Endothelial cell of umbilical vein (primary cell): ENCODE results near the gene KCNG1. TPM values are rescaled to one million over a fixed set of nuclear protein-coding genes. Genes with fewer than 3 reads are reported as not detected.

ENCODE experiments used
- BruUV-seq: library from RNA; stranded (reverse); fragments of 400-500 nt; replicated peaks from 2 replicates; lab custom pipeline; 2021; lab: Mats Ljungman, UMichigan
- CTCF ChIA-PET: fragments of 300-600, 350-600 bp; sonication (Branson Sonifier 250); formaldehyde crosslinking; loops from one replicate; lab custom pipeline; 2021; ENCODE audit warnings: antibody characterized with exemption, inconsistent platforms; lab: Charles Lee
- POLR2A ChIA-PET: fragments of 300-600, 350-600 bp; sonication (Branson Sonifier 250); formaldehyde crosslinking; loops from one replicate; lab custom pipeline; 2021; ENCODE audit warnings: antibody characterized with exemption, inconsistent platforms; lab: Charles Lee
- DNase-seq: peaks from one replicate; pipeline ENCODE4 v3.0.0-alpha.2; 2011; ENCODE audit warnings: low read depth, low spot score
- FAIRE-seq: peaks from 2 replicates; lab custom pipeline; 2011; peaks lifted over from hg19 to GRCh38; lab: Jason Lieb, UNC
- H2AFZ ChIP-seq: 2 replicates; pipeline ENCODE4 v1.6.0; 2012; ENCODE audit warnings: low read depth, low read length, control low read depth, inconsistent platforms
- H3K27ac ChIP-seq: 2 replicates; pipeline ENCODE4 v1.5.1; 2011; ENCODE audit warnings: low read depth, mild to moderate bottlenecking, control low read depth, low read length, moderate library complexity; ENCODE audit not compliant: insufficient read depth
- H3K27me3 ChIP-seq, 2 experiments: 2 replicates each; pipeline versions ENCODE4 v1.6.0 to v1.6.1; 2011; ENCODE audit warnings: low read length in 2 of 2, mixed read lengths in 1 of 2; ENCODE audit not compliant: control insufficient read depth in 2 of 2, insufficient read depth in 2 of 2
- H3K36me3 ChIP-seq, 2 experiments: 2 replicates in 1 of 2; 3 replicates in 1 of 2; pipeline ENCODE4 v1.5.1; 2011; ENCODE audit warnings: low read length in 2 of 2, mild to moderate bottlenecking in 1 of 2, moderate library complexity in 1 of 2; ENCODE audit not compliant: control insufficient read depth in 2 of 2, insufficient read depth in 2 of 2; ENCODE audit errors: extremely low read depth in 1 of 2
- H3K4me1 ChIP-seq: 3 replicates; pipeline ENCODE4 v1.5.1; 2011; ENCODE audit warnings: mild to moderate bottlenecking, low read length; ENCODE audit not compliant: control insufficient read depth, insufficient read depth; ENCODE audit errors: extremely low read depth
- H3K4me2 ChIP-seq: 2 replicates; pipeline ENCODE4 v1.6.1; 2011; ENCODE audit warnings: low read length, control low read depth, mixed read lengths; ENCODE audit not compliant: insufficient read depth
- H3K4me3 ChIP-seq, 3 experiments: fragments of 200-600 bp in 1 of 3; sonication (generic), shearing (Covaris generic) in 1 of 3; replicated peaks in 1 of 3; 2 replicates each; pipeline ENCODE4 v1.5.1; 2011 to 2016; ENCODE audit warnings: control low read depth in 3 of 3, low read length in 3 of 3, mild to moderate bottlenecking in 2 of 3, inconsistent platforms in 1 of 3, low read depth in 1 of 3, moderate library complexity in 1 of 3; ENCODE audit not compliant: insufficient read depth in 1 of 3
- H3K79me2 ChIP-seq: 2 replicates; pipeline ENCODE4 v1.6.0; 2012; ENCODE audit warnings: low read length, inconsistent platforms; ENCODE audit not compliant: control insufficient read depth, insufficient read depth
- H3K9ac ChIP-seq: replicated peaks from 2 replicates; pipeline ENCODE3; 2011; ENCODE audit warnings: low read length, control low read depth; ENCODE audit not compliant: insufficient read depth; ENCODE audit errors: extremely low read depth
- H3K9me1 ChIP-seq: replicated peaks from 3 replicates; pipeline ENCODE4 v1.6.0; 2011; ENCODE audit warnings: mild to moderate bottlenecking, low read length; ENCODE audit not compliant: control insufficient read depth, insufficient read depth; ENCODE audit errors: extremely low read depth
- H3K9me3 ChIP-seq: replicated peaks from 2 replicates; pipeline ENCODE4 v1.5.1; 2012; ENCODE audit warnings: low read length, inconsistent platforms; ENCODE audit not compliant: control insufficient read depth, insufficient read depth
- H4K20me1 ChIP-seq: replicated peaks from 2 replicates; pipeline ENCODE3; 2011; ENCODE audit warnings: mild to moderate bottlenecking, low read length; ENCODE audit not compliant: control insufficient read depth, insufficient read depth; ENCODE audit errors: extremely low read depth
- CTCF ChIP-seq, 2 donors: IDR thresholded peaks; 1 replicate in 1 of 2; 2 replicates in 1 of 2; pipeline ENCODE4 v1.5.1; 2011; ENCODE audit warnings: low read length in 2 of 2, mild to moderate bottlenecking in 2 of 2, moderate library complexity in 2 of 2, control low read depth in 1 of 2, inconsistent platforms in 1 of 2, low read depth in 1 of 2; ENCODE audit not compliant: insufficient read depth in 1 of 2; ENCODE audit errors: extremely low read depth in 1 of 2
- EZH2 ChIP-seq: IDR thresholded peaks from 2 replicates; pipeline ENCODE4 v1.6.1; 2012; ENCODE audit warnings: borderline replicate concordance, low read depth, mild to moderate bottlenecking, moderate library complexity, low read length, inconsistent platforms; ENCODE audit not compliant: severe bottlenecking
- FOS ChIP-seq: IDR thresholded peaks from 2 replicates; pipeline ENCODE4 v1.6.1; 2011; ENCODE audit warnings: mild to moderate bottlenecking, low read length, moderate library complexity, borderline replicate concordance; ENCODE audit not compliant: insufficient read depth
- GATA2 ChIP-seq: IDR thresholded peaks from 2 replicates; pipeline ENCODE4 v1.7.0; 2011; ENCODE audit warnings: low read depth, mild to moderate bottlenecking, moderate library complexity, mixed read lengths, low read length; ENCODE audit not compliant: insufficient read length, insufficient read depth
- JUN ChIP-seq: IDR thresholded peaks from 2 replicates; pipeline ENCODE4 v1.6.1; 2011; ENCODE audit warnings: borderline replicate concordance, low read depth; ENCODE audit not compliant: insufficient read length, insufficient read depth
- MAX ChIP-seq: IDR thresholded peaks from 2 replicates; pipeline ENCODE4 v1.6.1; 2011; ENCODE audit not compliant: insufficient read depth, insufficient read length
- MYC ChIP-seq: IDR thresholded peaks from one replicate; pipeline ENCODE4 v1.6.1; 2011; ENCODE audit warnings: mild to moderate bottlenecking, low read depth, low read length
- POLR2A ChIP-seq: IDR thresholded peaks from 2 replicates; pipeline ENCODE4 v1.6.1; 2012; ENCODE audit warnings: low read depth, mild to moderate bottlenecking, control low read depth, low read length
- POLR2AphosphoS5 ChIP-seq: IDR thresholded peaks from 2 replicates; pipeline ENCODE4 v1.6.1; 2012; ENCODE audit warnings: low read depth, mild to moderate bottlenecking, control low read depth, low read length, moderate library complexity; ENCODE audit not compliant: insufficient read depth
- dilution Hi-C: fragments of 300-500 bp; cut with MboI; formaldehyde crosslinking; loops from one replicate; pipeline ENCODE4 v1.15.0; 2019; ENCODE audit warnings: low sequenced_read_pairs; ENCODE audit not compliant: extremely low pct_ligation_motif_present
- intact Hi-C: fragments of 100-400 bp; cut with micrococcal nuclease; formaldehyde crosslinking; loops from one replicate; pipeline ENCODE4 v1.10.0; 2022
- polyA plus RNA-seq, 4 experiments: library from polyadenylated mRNA; depleted of rRNA in 3 of 4; stranded (reverse) in 3 of 4; unstranded in 1 of 4; fragments of >200 nt; gene quantifications; 2 replicates each; pipeline versions ENCODE4 v1.2.1 to v1.2.3, GENCODE V29; 2011 to 2012; ENCODE audit warnings: missing spikeins in 1 of 4
- total RNA-seq: library from RNA; stranded (reverse); gene quantifications from 2 replicates; pipeline ENCODE4 v1.2.3, GENCODE V29; 2021

KCNG1 gene
- total and polyA plus RNA-seq, 2 donors (not counting 3 experiments of a cell fraction or from before 2014, with no cell fraction given), result 0.22 to 1.1 TPM

GRCh38 chr20:51061418-51062045 lies 38.6 kb upstream of the KCNG1 start:
- H3K4me1 ChIP-seq, result no peaks in the 10 kb centered on the region
- H3K4me3 ChIP-seq, result no peak overlapping the region
- no peaks in the 10 kb centered on the region for H3K79me2 ChIP-seq
- CTCF ChIA-PET, result no interaction called here
- dilution Hi-C loops, result no loop called here
- FAIRE-seq (no peak), DNase-seq (no peak)
- intact Hi-C loops, result no loop called here
- no peak overlapping the region for H3K9ac ChIP-seq
- H4K20me1 ChIP-seq, result no peaks in the 10 kb centered on the region
- no peak overlapping the region for H2AFZ ChIP-seq
- BruUV-seq, result no TSS peak
- TF ChIP-seq MAX, result no peak
- TF ChIP-seq MYC, result no peak
- TF ChIP-seq GATA2, result no peak
- no peak for TF ChIP-seq JUN
- no peak for TF ChIP-seq FOS
- TF ChIP-seq POLR2A, result no peak
- no peak for TF ChIP-seq POLR2AphosphoS5
- no peak for TF ChIP-seq EZH2
- TF ChIP-seq CTCF (IDR thresholded peaks at IDR 0.05; ENCODE audit: extremely low read depth in 1 of 2, insufficient read depth in 1 of 2, low read depth in 1 of 2, low read length in 2 of 2), result no peak
- H3K4me2 ChIP-seq, result no peak overlapping the region
- peaks cover 9 to 16% of the 10 kb centered on the region in 2 experiments for H3K27me3 ChIP-seq
- no peaks in the 10 kb centered on the region for H3K9me3 ChIP-seq
- POLR2A ChIA-PET, result no interaction called here
- H3K36me3 ChIP-seq, result no peaks in the 10 kb centered on the region
- H3K9me1 ChIP-seq, result no peaks in the 10 kb centered on the region
- no peak overlapping the region for H3K27ac ChIP-seq
